A673 (cell line): Measurements from ENCODE around the gene FBN3. TPM values are rescaled to one million over a fixed set of nuclear protein-coding genes. Genes with fewer than 3 reads are reported as not detected.

Experiments
- BruUV-seq: library from RNA; stranded (reverse); fragments of 400-500 nt; replicated peaks from 2 replicates; lab custom pipeline; 2021; lab: Mats Ljungman, UMichigan
- CTCF ChIA-PET: fragments of 300-600 bp; sonication (Branson Sonifier 250); formaldehyde crosslinking; loops from one replicate; lab custom pipeline; 2022; ENCODE audit warnings: antibody characterized with exemption; lab: Charles Lee
- POLR2A ChIA-PET: fragments of 300-600 bp; sonication (Branson Sonifier 250); formaldehyde crosslinking; loops from one replicate; lab custom pipeline; 2022; ENCODE audit warnings: antibody characterized with exemption; ENCODE audit not compliant: low non-redundant PET; lab: Charles Lee
- DNase-seq: peaks from one replicate; pipeline ENCODE4 v3.0.0-alpha.2; 2015; ENCODE audit warnings: low spot score
- H3K27ac ChIP-seq: fragments of 200-600 bp; sonication (generic); 2 replicates; pipeline ENCODE4 v1.5.1; 2016; ENCODE audit warnings: mixed run types, low read depth, mild to moderate bottlenecking, mixed read lengths, antibody characterized with exemption, low read length; ENCODE audit not compliant: poor library complexity, severe bottlenecking
- H3K27me3 ChIP-seq: fragments of 200-600 bp; sonication (generic); replicated peaks from 2 replicates; pipeline ENCODE4 v1.6.1; 2017; ENCODE audit warnings: mixed run types, low read depth, mild to moderate bottlenecking, mixed read lengths, antibody characterized with exemption, low read length; ENCODE audit not compliant: insufficient read depth, poor library complexity
- H3K36me3 ChIP-seq: fragments of 200-600 bp; sonication (generic); 2 replicates; pipeline ENCODE4 v1.6.1; 2016; ENCODE audit warnings: mixed run types, mild to moderate bottlenecking, mixed read lengths, antibody characterized with exemption, low read length; ENCODE audit not compliant: insufficient read depth, poor library complexity, severe bottlenecking
- H3K4me1 ChIP-seq: fragments of 200-600 bp; sonication (generic); 2 replicates; pipeline ENCODE4 v1.6.1; 2017; ENCODE audit warnings: mixed run types, mild to moderate bottlenecking, mixed read lengths, antibody characterized with exemption, low read length; ENCODE audit not compliant: insufficient read depth, poor library complexity, severe bottlenecking
- H3K4me3 ChIP-seq: fragments of 200-600 bp; sonication (generic); 2 replicates; pipeline ENCODE4 v1.5.1; 2016; ENCODE audit warnings: low read depth, mixed run types, mild to moderate bottlenecking, mixed read lengths, low read length; ENCODE audit not compliant: poor library complexity, severe bottlenecking
- H3K9me3 ChIP-seq: fragments of 200-600 bp; sonication (generic); 2 replicates; pipeline ENCODE4 v1.6.1; 2016; ENCODE audit warnings: mixed run types, low read depth, mild to moderate bottlenecking, mixed read lengths, antibody characterized with exemption, low read length; ENCODE audit not compliant: poor library complexity, severe bottlenecking
- CTCF ChIP-seq: fragments of 300-800, 200-600 bp; sonication (generic); conservative IDR thresholded peaks from 2 replicates; pipeline ENCODE4 v1.5.1; 2017; ENCODE audit warnings: low read depth, mild to moderate bottlenecking, antibody characterized with exemption, low read length, moderate library complexity, mixed read lengths
- EZH2 ChIP-seq: fragments of 200-600 bp; sonication (generic); IDR thresholded peaks from 2 replicates; pipeline ENCODE4 v1.6.1; 2017; ENCODE audit warnings: borderline replicate concordance, low read depth, mild to moderate bottlenecking, mixed read lengths, antibody characterized with exemption, low read length; ENCODE audit not compliant: poor library complexity, severe bottlenecking
- intact Hi-C: fragments of 100-400 bp; cut with micrococcal nuclease; formaldehyde crosslinking; loops from one replicate; pipeline ENCODE4 v1.10.0; 2022; ENCODE audit not compliant: unreplicated experiment
- total RNA-seq: library from RNA; stranded (reverse); gene quantifications from 2 replicates; pipeline ENCODE4 v1.2.3, GENCODE V29; 2021

FBN3 gene
- total RNA-seq, 1 experiment from 2014 or later = 0.06 TPM

GRCh38 chr19:8128551-8128950 lies 20.8 kb downstream of the FBN3 start:
- intact Hi-C loops = no loop called here
- TF ChIP-seq EZH2 = no peak
- TF ChIP-seq CTCF = no peak
- DNase-seq = no peak
- ChIA-PET CTCF (no interaction called here), POLR2A (no interaction called here)
- H3K4me3 ChIP-seq = no peak overlapping the region
- H3K36me3 ChIP-seq = no peaks in the 10 kb centered on the region
- H3K4me1 ChIP-seq = no peaks in the 10 kb centered on the region
- BruUV-seq = no TSS peak
- H3K9me3 ChIP-seq = no peaks in the 10 kb centered on the region
- no peak overlapping the region for H3K27ac ChIP-seq
- no peaks in the 10 kb centered on the region for H3K27me3 ChIP-seq

- no TSS peak for BruUV-seq
- TF ChIP-seq EZH2 = no peak
- no peak for TF ChIP-seq CTCF
These were observed 22.1 kb downstream of the FBN3 start for GRCh38 chr19:8127311-8127710.

GRCh38 chr19:8126511-8126910 lies 22.9 kb downstream of the FBN3 start:
- CTCF ChIA-PET = no interaction called here
- no peak overlapping the region for H3K27ac ChIP-seq
- POLR2A ChIA-PET = no interaction called here
- intact Hi-C loops = no loop called here
- DNase-seq = no peak
- BruUV-seq = no TSS peak
- TF ChIP-seq EZH2 = no peak
- no peak for TF ChIP-seq CTCF
- no peaks in the 10 kb centered on the region for H3K9me3 ChIP-seq
- no peaks in the 10 kb centered on the region for H3K27me3 ChIP-seq
- H3K36me3 ChIP-seq = no peaks in the 10 kb centered on the region
- no peak overlapping the region for H3K4me3 ChIP-seq
- H3K4me1 ChIP-seq = no peaks in the 10 kb centered on the region

More at GRCh38 chr19:8127311-8127710, 22.1 kb downstream of the FBN3 start:
- ChIA-PET POLR2A (no interaction called here), CTCF (no interaction called here)
- no peaks in the 10 kb centered on the region for H3K4me1 ChIP-seq
- H3K4me3 ChIP-seq = no peak overlapping the region
- H3K36me3 ChIP-seq = no peaks in the 10 kb centered on the region
- no peaks in the 10 kb centered on the region for H3K27me3 ChIP-seq
- no peaks in the 10 kb centered on the region for H3K9me3 ChIP-seq
- H3K27ac ChIP-seq = no peak overlapping the region
- DNase-seq = no peak
- intact Hi-C loops = no loop called here
